Stimulated activated CD8-positive, alpha-beta memory T cell treated with anti-CD3 and anti-CD28 coated beads, Interleukin-7, amount 100 ng/mL, for 4 hours (primary cell): ENCODE results near the gene SLC38A2.

ENCODE experiments used
- DNase-seq, 2 donors: peaks; one replicate each; pipeline ENCODE4 v3.0.0-alpha.2; 2020; ENCODE audit warnings: low read depth in 2 of 2

SLC38A2 gene

DNA sequence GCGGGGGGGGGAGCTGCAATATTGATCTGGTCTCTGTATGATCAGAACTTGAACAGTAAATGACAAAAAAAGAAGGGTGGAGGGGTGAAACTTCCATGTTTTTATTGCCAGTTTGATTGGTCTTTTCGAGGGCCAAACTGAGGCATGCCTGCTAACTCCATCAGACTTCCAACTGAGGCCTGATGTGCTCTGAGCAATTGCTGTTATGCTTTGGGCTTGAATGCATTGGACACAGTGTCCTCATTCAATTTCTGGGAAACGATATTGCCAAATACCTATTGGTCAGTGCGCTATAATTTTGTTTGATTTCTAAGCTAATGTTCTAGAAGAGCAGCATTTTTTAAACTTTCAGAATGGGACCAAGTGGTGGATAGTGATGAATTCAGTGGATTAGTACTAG lies 2.1 kb upstream of the SLC38A2 start:
- DNase-seq: no peak

DNA sequence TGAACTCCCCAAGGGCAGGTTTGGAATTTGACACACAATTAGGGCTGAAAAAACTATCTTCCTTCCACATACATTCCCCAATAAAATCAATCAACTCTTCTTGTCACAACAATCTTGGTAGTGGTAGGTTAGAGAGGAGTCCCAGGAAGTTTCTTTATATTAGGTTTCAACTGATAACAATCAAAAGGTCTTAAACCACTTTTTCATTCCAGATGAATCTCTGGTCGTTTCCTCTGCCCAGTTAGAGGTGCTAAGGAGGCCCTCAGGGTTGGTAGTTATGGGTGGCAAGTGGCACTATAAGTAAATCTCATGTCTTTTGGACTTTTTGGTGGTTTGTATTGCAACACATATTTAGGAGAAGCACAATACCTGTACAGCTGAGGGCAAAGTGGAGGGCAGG lies 1.7 kb upstream of the SLC38A2 start:
- DNase-seq: no peak

DNA sequence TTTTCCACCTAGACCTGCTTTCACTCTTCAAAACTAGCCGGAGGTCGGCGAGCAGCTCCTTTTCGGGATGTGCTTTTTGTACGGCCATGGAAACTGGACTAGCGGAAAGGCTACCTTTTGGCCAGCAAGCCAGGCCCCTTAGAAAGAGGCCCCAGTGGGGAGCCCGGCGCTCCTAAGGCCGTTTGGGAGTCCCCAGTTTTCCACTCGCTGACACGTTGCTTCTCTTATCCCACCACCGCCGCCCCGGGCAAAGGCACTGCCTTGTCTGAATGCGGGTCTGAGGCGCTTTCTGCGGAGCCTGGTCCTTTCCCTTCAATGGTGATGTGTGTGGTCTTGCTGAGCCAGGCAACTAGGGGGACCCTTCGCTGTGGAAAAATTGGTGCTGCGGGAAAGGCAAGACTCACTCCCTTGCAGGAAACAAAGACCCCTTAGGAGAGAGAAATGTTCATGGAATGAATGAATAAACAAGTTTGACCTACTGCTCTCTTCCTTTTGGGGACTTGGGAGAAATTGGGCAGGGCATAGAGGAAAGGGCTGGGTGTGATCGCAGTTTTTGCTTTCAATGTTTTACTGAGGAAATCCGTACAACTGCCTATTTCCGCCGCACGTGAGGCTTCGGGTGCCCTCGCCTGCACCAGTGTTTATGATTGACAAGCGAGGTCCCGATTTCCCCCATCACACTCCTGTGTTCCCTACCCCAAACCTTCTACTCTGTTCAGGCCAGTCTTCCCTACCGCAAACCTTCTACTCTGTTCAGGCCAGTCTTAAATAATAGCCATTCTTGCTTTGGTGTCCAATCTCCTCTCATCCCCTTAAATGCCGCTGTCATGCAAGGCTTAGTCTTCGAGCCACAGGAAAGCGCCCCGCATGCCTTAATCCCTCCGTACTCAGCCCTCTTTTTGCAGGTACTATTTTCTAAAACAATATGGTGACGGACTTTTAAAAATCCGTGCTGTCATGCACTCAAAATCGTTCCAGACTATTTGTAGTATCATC lies 1.0 kb upstream of the SLC38A2 start:
- peak in 1 of 2 donors; percentile 21 for DNase-seq

DNA sequence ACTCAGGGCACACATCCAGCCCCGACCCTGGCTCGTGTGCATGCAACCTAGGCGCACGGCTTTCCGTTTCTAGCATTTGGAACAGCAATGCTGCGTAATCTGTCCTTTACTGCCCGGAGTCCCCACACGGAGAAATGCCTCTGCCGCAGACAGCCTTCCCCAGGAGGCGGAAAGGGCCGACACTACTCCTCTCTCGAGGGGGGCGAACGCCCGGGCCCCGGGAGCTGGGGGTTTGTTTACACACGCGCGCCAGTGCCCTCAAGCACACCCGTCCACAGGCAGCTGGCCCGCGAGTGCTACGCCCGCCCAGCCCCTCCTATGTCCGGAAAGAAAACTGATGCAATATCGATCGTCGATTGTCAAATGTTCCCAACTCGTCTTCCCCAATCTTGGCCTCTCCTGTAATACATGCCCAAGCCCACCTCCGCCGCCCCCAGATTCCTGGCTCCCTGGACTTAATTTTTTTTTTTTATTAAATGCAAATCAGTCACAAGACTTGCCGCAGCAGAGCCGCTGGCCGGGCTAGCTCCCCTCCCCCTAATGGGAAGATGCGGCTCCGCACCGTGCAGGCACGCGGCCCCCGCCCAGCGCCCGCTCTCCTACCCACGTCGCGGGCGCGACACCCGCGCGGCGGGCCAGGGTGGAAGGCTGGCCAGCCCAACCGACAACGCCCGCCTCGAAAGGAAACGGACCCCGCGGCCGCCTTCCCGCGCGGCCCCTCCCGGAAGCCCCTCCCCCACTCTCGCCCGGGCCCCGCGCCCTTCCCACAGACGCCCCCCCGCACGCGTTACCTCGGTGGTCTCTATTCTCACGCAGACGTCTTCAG lies 642 bp downstream of the SLC38A2 start:
- DNase-seq: peak in 1 of 2 donors; percentile 54

DNA sequence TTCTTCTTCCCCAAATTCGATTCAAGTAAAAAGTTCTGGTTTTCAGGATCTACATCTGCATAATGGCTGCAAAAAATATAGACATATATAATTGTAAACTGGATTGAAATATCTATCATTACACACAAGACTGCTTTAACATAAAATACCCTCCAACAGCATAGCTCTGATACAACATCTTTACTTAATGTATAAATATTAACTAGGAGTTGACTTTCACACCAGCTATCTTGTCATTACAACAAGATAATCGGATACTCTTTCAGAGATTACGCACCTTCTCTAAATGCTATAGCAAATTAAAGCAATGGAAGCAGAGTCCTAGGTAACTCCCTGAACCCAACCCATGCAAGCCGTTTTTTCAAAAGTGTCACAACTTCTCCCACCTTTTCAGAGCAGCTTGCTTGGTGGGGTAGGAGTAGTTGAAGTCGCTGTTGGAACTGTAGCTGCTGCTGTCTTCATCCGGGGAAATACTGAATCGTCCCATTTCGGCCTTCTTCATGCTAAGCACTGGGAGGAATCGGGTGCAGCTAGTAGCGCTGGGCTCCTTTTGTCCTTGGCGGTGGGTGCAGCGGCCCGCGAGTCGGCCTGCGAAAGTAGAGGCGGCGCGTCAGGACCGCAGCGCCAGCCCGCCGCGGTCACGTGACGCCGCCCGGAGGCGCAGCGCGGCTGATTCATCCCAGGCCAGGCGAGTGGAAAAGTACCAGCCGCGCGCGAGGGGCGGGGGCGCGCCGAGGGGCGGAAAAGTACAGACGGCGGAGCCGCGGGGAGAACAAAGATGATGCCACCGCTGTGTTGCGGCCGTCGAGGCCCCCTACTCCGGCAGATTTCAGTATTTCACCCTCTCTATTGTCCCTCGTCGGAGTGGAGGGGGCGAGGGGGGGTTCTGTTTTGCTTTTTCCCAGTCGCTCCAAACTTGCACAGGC lies 1.5 kb downstream of the SLC38A2 start:
- peak; percentile 83 to 92 for DNase-seq

DNA sequence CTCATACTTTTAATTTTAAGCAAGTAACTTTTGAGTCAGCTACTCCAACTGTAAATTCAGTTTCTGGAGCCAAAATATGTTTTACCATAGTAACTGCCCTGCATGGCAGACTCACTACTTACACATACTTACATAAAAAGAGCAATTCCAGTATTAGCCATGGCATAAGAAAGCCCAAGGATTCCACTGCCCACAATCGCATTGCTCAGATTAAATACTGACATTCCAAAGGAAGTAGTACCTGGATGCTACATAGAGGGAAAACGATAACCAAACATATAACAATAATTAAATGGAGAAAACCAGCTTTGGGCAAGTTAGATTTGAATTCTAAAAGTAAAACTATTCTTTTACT lies 2.2 kb downstream of the SLC38A2 start:
- DNase-seq: no peak

DNA sequence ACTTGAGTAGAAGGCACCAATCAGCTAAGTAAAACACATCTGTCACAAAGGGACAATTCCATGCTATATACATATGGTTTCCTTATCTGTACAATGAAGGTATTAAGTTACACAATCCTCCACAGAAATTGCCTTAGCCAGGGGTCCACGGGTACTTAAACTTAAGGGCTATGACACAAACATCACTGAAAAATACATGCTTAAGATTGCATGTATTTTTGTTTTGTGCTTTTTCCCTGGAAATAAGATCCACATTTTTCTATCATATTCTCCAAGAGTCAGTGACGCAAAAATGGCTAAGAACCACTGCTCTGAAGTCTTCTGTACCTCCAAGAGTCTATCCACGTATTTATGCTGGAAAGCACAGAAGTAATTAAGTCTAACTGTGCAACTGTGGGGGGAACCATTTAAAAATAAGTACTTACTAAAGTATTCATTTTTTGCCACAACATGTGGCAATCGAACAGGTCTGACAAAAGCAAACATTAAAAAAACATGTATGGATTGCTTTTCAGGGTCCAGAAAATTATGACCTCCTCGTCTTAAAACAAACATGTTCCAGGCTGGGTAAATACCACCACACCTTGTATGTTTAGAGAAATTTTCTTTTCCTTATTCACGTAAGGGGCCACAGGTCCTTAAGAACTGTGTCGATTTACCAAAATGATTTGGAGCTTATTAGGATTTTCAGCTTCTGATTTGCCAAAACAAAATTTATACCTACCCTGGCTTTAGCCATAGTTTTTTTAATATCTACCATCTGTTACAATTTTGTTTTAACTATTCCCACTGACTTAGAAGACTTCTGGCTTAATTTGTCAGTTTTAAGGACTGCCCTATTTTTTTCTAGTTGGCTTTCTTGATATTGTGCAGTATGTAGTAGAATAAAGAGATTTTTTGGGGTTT lies 2.8 kb downstream of the SLC38A2 start:
- no peak for DNase-seq

DNA sequence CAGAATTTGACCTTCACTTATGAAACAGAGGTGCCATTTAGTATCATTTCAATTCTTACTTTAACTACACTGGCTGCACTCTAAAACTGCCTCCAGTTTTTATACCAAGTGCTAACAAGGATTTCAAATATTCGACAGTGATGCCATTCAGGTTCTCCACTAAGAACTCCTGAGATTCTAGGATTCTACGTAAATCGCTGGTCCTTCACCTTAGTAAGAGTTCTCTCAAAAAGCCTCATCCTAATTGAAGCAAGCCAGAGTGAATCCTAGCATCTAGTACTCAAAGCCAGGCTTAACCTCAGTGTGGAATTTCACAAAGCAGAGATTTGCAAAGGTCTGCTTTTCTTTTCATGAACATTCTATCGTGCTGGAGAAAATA lies 3.5 kb downstream of the SLC38A2 start:
- no peak for DNase-seq

DNA sequence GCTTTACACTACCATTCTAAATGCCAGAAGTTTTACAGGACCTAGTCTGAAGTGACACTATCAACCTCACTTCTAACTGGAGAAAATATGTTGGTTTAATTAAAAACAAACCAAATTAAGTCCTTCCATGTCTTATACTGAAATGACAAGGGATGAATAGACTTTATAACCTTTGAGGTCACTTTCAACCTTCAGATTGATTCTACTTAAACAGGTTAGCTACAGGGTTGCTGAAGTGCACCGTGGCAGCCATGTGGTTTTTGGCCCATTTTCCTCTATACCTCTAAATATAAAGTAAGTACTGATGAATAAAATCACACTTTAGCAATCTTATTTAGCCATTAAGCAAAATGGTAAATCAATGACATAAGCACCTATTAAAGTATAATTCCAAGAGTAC lies 3.9 kb downstream of the SLC38A2 start:
- no peak for DNase-seq

DNA sequence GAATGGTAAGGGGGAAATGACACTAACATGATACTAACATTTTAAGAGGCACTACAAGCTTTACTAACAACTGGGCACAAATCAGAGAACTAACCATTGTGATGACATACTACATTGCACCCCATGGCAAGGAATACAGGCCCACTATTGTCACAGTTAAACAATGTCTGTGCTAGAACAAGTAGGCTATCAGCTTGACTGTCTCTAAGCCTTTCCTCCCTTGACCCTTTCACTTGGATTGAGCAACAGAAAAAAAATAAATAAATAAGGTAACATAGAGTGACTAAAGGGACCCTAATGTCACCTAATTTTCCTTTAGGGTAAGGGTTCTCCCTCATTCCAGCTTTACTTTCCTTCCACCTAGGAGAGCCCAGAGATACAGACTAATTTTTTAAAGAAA lies 4.4 kb downstream of the SLC38A2 start:
- no peak for DNase-seq

DNA sequence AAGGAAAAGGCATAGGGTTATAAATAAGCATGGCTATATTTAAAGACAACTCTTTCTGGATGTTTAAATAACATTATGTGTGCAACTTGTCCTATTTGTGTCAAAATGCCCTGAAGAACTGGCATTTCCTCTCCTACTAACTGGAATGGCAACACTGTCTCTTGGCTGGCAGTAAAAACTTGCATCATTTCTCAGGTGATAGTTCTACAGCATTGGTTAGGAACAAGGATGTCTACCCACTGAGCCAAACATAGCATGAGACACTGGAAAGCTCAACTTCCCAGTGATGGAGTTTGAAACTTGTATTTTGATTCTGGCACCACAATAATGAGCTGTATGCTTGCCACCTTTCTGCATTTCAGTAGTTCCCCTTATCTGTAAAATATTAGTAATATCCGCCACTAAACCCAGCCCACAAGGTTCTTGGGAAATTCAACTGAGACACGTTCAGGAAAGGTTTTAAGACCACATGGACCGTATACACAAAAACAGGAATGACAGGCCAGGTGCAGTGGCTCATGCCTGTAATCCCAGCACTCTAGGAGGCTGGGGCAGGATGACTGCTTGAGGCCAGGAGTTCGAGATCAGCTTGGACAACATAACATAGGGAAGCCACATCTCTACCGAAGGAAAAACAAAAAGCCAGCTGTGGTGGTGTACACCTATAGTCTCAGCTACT lies 5.1 kb downstream of the SLC38A2 start:
- no peak for DNase-seq

DNA sequence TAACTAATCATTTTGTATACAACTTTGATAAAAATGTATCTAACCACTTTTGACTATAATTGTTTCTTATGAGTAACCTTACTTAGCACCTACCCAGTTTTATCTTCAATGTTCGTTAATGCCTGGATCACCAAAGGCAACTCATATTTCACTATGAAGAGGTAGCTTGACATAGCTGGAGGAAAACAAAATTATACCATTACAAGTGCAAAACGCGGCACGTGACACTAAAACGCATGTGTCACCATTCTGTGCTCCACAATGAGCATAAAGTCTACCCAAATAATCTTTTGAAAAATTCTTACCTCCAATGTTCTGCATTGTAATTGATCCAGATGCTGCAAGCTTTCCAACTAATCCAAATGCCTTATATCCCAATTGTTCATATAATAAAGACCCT lies 5.8 kb downstream of the SLC38A2 start:
- DNase-seq: no peak

DNA sequence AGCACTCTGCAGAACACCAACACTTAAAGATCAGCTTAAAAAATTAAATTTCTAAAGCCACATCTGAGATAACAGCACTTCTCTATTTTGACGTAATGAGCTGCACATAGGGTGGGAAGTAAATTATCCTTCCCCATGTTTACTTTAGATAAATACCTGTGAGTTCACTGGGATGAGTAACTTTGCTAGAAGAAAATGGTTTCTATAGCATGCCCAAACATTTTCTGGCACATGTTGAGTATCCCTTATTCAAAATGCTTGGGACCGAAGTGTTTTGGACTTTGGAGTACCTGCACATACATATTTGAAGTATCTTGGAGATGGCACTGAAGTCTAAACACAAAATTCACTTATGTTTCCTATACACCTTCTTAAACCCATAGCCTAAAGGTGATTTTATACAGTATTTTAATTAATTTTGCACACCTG lies 6.6 kb downstream of the SLC38A2 start:
- no peak for DNase-seq

DNA sequence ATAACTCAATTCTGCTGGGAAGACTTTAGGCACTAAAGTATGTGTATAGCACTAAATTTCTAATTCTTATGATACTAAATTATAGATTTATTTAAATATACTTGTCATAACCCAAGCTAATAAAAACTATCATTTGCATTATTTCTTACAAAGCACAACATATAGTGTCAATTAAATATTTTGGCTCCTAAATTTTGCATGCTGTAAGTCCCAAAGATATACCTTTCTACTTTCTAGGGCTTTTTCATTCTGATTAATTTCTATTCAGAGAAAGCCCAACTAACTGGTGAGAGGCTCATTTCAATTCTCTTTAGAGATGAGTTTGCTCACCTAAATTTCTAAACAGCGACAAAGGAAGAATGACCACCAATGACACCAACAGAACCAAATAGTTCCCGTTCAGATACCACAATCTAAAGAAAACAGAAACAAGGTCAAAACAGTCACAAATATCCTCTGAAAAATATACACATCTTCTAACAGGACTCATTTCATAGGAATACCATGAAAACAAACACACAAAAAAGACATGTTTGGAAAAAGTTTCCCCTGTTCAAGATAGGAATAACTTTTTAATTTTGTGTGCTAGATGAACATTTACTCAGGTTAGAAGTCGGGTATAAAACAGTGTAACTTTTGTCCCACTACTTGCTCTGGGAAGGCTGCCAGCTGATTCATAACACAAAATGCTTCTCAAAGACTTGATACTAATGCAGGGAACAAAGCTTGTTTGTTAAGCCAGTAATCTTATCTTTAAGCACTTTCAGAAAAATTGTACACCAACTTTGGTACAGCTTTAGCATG lies 7.6 kb downstream of the SLC38A2 start:
- DNase-seq: no peak

DNA sequence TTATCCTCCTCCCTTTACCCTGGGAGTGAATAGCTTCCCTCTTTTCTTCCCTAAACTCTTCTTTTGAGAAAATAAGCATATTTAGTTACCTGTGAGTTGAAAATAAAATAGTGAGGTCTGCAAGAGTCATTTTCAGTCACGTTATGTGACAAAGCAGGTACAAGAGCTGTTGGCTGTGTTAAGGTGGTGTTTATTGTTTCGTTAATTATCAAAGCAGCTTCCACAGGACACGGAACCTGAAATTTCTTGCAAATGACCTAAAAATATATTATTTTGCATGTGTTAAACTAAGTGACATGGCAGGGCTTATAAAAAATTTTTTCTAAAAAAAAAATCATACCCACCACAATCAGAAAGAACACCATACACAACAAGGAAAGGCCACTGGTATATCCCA lies 8.3 kb downstream of the SLC38A2 start:
- DNase-seq: no peak

DNA sequence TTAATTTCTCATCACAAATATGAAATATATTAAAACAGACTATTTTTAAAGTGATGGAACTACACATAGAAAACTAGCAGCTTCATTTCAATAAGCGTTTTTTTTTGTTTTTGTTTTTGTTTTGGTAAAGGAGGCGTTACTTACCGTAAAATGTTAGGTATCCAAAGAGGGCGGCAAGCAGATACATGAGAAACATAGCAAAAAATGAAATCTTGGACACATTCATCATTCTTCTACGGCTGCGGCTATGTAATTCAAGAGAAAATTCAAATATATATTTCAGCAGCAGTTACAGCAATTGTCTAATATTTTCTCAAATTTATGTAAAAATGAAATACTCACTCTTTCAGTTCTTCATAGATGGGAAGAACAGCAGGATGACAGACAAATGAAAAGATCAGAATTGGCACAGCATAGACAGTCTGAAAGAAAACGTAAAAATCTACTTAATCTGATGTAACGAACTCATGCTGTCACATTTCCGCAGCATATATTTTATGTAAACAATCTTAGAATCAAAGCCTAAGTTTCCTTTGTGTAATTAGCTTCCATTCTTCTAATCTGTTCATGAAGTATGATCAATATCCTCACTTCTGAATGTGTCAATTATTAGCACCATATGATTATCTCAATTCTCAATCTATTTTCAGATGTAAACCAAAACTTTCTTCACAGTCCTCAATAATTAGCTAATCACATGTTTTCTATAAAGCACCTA lies 8.8 kb downstream of the SLC38A2 start:
- no peak for DNase-seq

DNA sequence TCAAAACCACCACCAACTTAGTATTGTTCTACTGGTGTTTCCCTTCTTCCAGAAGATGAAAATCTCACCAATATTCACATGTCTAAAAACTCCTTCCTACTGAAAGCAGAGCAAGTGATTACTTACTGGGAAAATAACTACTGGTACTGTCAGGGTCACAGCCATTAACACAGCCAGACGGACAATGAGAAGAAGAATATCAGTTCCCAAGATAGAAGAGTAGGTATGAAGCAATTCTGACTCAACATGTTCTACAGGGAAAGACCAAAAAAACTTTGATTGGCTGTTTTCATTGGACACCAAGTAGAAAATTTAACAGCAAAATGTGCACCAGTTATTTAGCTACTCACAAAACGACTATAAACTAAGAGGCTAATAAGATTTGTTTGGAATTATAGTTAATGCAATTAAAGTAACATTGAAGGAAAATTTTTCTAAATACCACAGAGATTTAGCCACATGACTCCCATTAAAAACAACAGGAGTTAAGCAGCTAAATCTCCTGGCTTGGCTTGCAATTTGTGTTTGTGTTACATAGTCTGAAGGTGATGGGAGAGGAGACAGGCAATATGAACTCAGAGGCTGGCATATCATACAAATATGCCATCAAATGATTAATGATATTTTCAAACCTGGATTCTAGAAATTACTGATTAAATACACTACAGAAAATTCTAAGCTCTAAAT lies 9.5 kb downstream of the SLC38A2 start:
- DNase-seq: no peak

DNA sequence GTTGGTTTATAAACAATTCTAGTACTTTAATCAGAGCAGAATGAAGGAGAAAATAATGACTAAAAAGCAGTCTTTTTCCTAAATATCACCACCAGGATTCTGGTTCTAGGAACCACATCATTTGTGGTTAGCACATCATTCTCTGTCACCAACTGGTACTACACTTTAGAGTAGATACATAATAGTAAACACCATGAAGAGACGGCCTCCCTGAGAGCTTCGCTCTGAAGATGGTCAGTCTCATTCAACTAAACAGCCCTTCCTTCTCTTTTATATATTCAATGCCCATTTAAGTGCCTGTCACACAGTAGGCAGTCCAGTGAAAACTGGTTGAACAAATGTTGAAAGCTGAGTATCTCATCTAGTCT lies 10.9 kb downstream of the SLC38A2 start:
- DNase-seq: no peak
